ENCODE measurements around the gene CHIA.

- TF ChIP-seq CTCF (IDR thresholded peaks at IDR 0.05; ENCODE audit: insufficient read depth, low read length) (no peak), POLR2AphosphoS5 (IDR thresholded peaks at IDR 0.05; ENCODE audit: low read depth) (no peak), REST (IDR thresholded peaks at IDR 0.05; ENCODE audit: insufficient replicate concordance, low read depth) (no peak)
These were observed 63.9 kb downstream of the CHIA start for GRCh38 chr1:111354584-111354983.

Data from HL-60 (cell line).